ENCODE measurements around the gene PPIL4. TPM values are rescaled to one million over a fixed set of nuclear protein-coding genes. Genes with fewer than 3 reads are reported as not detected.

PPIL4 gene
- total and polyA plus RNA-seq, 2 of the 13 experiments (the other 11 are each of a cell fraction or from before 2014, with no cell fraction given) = 5.5 to 46.0 TPM

DNA sequence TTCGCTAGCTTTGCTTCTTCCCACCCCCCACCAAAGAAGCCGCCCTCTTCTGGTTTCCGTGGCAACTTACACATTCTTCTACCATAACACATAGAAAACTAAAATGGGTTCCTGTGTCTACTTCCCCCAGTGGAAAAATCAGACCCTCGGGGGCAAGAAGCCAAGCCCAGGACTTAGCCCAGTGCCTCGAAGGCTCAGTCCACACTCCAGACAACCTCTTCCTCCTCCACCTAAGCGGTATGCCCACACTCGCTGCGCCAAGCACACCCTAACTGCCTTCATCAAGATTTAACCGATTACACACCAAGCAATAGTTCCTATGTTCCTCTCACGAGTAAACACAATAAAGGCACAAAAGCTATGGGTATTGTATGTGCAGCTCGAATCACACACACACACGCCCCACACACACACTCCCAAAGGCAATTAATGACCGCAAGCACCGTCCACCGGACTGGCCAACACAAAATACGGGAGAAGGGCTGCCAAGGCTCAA, 537 bp downstream of the PPIL4 start:
- peak; percentile 50 for FAIRE-seq
- Histone ChIP-seq H3K79me2 (ENCODE audit: insufficient read depth, low read length) (peaks cover 48% of the 10 kb centered on the region), H3K9me3 (ENCODE audit: low read length) (no peaks in the 10 kb centered on the region), H3K4me3 (replicated peaks in 1 of 3; ENCODE audit: insufficient read depth in 1 of 3, low read depth in 2 of 3, low read length in 3 of 3) (peak overlapping the region; percentile 87 to 97 (median 91)), H3K27me3 (ENCODE audit: control insufficient read depth in 1 of 2, insufficient read depth in 2 of 2, low read length in 2 of 2) (no peaks in the 10 kb centered on the region; a peak in 2 of 5 replicates), H3K4me2 (ENCODE audit: low read depth, low read length) (peak overlapping the region; percentile 98), H3K27ac (ENCODE audit: extremely low read length, insufficient read depth, low read length) (peak overlapping the region; percentile 96), H2AFZ (ENCODE audit: low read length) (no peak overlapping the region), H3K36me3 (replicated peaks in 1 of 2; ENCODE audit: control insufficient read depth in 1 of 2, insufficient read depth in 2 of 2, low read length in 2 of 2) (peaks cover 1 to 4% of the 10 kb centered on the region in 2 experiments; a peak in 4 of 5 replicates), H3K4me1 (ENCODE audit: insufficient read depth, low read length) (peaks cover 43% of the 10 kb centered on the region), H3K9ac (ENCODE audit: insufficient read depth, low read depth, low read length) (peak overlapping the region; percentile 99), H4K20me1 (ENCODE audit: insufficient read depth, low read length) (peaks cover 19% of the 10 kb centered on the region)
- ChIA-PET POLR2A (interaction anchor here (0.6 to 5.9 kb wide), 7 partner anchors 15 to 201 kb away, joined by 3 to 36 read pairs (median 4); partner anchors contain the start of genes GINM1, LATS1 and ZC3H12D), CTCF (ENCODE audit: low intra/inter-chr PET ratio, low total read pairs) (interaction anchor here (1.3 kb wide), 1 partner anchor 178 kb away, joined by 3 read pairs; no protein-coding TSS in a partner anchor)
- WGBS (ENCODE audit: low lambda C conversion rate) = 1% methylated on average over 16 of the region's 16 CpGs
- intact Hi-C loops (cut with micrococcal nuclease; ENCODE audit: unreplicated experiment) = loop anchor here (5.0 kb wide), 1 partner anchor 102 kb away; the partner anchor contains the start of gene KATNA1
- BruUV-seq (replicated peaks) = TSS peak; percentile 69
- in situ Hi-C loops (cut with HindIII; ENCODE audit: extremely low pct_ligation_motif_present, low pct_unique_long_range_greater_than_20kb) = no loop called here
- peak; percentile 75 for DNase-seq (ENCODE audit: low spot score)
- ATAC-seq = peak; percentile 60
- TF ChIP-seq, protein P1, sequence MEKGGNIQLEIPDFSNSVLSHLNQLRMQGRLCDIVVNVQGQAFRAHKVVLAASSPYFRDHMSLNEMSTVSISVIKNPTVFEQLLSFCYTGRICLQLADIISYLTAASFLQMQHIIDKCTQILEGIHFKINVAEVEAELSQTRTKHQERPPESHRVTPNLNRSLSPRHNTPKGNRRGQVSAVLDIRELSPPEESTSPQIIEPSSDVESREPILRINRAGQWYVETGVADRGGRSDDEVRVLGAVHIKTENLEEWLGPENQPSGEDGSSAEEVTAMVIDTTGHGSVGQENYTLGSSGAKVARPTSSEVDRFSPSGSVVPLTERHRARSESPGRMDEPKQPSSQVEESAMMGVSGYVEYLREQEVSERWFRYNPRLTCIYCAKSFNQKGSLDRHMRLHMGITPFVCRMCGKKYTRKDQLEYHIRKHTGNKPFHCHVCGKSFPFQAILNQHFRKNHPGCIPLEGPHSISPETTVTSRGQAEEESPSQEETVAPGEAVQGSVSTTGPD (CRISPR knock-in tag; IDR thresholded peaks at IDR 0.05) = no peak
- TF ChIP-seq ZNF747 (CRISPR knock-in tag; IDR thresholded peaks at IDR 0.05; ENCODE audit: borderline replicate concordance) = no peak
- TF ChIP-seq FOXA1 (IDR thresholded peaks at IDR 0.05) = no peak
- no peak for TF ChIP-seq FOXA1 (CRISPR knock-in tag; IDR thresholded peaks at IDR 0.05)
- 0 out of 2 replicates have a peak, but pooled peaks have one; percentile 15 for TF ChIP-seq ZNF101 (CRISPR knock-in tag; IDR thresholded peaks at IDR 0.05; ENCODE audit: borderline replicate concordance, low read depth)
- TF ChIP-seq, protein P2, sequence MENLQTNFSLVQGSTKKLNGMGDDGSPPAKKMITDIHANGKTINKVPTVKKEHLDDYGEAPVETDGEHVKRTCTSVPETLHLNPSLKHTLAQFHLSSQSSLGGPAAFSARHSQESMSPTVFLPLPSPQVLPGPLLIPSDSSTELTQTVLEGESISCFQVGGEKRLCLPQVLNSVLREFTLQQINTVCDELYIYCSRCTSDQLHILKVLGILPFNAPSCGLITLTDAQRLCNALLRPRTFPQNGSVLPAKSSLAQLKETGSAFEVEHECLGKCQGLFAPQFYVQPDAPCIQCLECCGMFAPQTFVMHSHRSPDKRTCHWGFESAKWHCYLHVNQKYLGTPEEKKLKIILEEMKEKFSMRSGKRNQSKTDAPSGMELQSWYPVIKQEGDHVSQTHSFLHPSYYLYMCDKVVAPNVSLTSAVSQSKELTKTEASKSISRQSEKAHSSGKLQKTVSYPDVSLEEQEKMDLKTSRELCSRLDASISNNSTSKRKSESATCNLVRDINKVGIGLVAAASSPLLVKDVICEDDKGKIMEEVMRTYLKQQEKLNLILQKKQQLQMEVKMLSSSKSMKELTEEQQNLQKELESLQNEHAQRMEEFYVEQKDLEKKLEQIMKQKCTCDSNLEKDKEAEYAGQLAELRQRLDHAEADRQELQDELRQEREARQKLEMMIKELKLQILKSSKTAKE (CRISPR knock-in tag; IDR thresholded peaks at IDR 0.05; ENCODE audit: borderline replicate concordance) = peak; percentile 18; the same call in 1 of the 2 replicates
- TF ChIP-seq ZNF253 (CRISPR knock-in tag; IDR thresholded peaks at IDR 0.05; ENCODE audit: borderline replicate concordance) = no peak
- TF ChIP-seq PRPF4 (IDR thresholded peaks at IDR 0.05; ENCODE audit: low read depth, low read length, poor library complexity, severe bottlenecking) = no peak
- TF ChIP-seq GTF3A (CRISPR knock-in tag; conservative IDR thresholded peaks at IDR 0.05) = no peak
- TF ChIP-seq ZBTB38 (CRISPR knock-in tag; IDR thresholded peaks at IDR 0.05) = no peak
- TF ChIP-seq HDAC6 (IDR thresholded peaks at IDR 0.05; ENCODE audit: low read depth, low read length) = 0 out of 2 replicates have a peak, but pooled peaks have one; percentile 53
- TF ChIP-seq, protein P3, sequence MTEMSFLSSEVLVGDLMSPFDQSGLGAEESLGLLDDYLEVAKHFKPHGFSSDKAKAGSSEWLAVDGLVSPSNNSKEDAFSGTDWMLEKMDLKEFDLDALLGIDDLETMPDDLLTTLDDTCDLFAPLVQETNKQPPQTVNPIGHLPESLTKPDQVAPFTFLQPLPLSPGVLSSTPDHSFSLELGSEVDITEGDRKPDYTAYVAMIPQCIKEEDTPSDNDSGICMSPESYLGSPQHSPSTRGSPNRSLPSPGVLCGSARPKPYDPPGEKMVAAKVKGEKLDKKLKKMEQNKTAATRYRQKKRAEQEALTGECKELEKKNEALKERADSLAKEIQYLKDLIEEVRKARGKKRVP (CRISPR knock-in tag; IDR thresholded peaks at IDR 0.05) = no peak
- TF ChIP-seq CC2D1A (CRISPR knock-in tag; IDR thresholded peaks at IDR 0.05) = no peak
- TF ChIP-seq, protein P4, sequence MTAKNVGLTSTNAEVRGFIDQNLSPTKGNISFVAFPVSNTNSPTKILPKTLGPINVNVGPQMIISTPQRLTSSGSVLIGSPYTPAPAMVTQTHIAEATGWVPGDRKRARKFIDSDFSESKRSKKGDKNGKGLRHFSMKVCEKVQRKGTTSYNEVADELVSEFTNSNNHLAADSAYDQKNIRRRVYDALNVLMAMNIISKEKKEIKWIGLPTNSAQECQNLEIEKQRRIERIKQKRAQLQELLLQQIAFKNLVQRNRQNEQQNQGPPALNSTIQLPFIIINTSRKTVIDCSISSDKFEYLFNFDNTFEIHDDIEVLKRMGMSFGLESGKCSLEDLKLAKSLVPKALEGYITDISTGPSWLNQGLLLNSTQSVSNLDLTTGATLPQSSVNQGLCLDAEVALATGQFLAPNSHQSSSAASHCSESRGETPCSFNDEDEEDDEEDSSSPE (CRISPR knock-in tag; IDR thresholded peaks at IDR 0.05) = no peak
- TF ChIP-seq, protein P5, sequence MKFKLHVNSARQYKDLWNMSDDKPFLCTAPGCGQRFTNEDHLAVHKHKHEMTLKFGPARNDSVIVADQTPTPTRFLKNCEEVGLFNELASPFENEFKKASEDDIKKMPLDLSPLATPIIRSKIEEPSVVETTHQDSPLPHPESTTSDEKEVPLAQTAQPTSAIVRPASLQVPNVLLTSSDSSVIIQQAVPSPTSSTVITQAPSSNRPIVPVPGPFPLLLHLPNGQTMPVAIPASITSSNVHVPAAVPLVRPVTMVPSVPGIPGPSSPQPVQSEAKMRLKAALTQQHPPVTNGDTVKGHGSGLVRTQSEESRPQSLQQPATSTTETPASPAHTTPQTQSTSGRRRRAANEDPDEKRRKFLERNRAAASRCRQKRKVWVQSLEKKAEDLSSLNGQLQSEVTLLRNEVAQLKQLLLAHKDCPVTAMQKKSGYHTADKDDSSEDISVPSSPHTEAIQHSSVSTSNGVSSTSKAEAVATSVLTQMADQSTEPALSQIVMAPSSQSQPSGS (CRISPR knock-in tag; IDR thresholded peaks at IDR 0.05) = no peak
- no peak for TF ChIP-seq ZNF138 (CRISPR knock-in tag; IDR thresholded peaks at IDR 0.05; ENCODE audit: low read depth)
- no peak for TF ChIP-seq ZC3H4 (CRISPR knock-in tag; IDR thresholded peaks at IDR 0.05; ENCODE audit: borderline replicate concordance)
